ENCODE data around the gene RAMACL.

- TF ChIP-seq CTCF (IDR thresholded peaks at IDR 0.05) (no peak), POLR2A (IDR thresholded peaks at IDR 0.05) (no peak), EP300 (IDR thresholded peaks at IDR 0.05) (no peak)
These were observed 4.5 kb upstream of the RAMACL start for GRCh38 chr6:166591026-166591425.

Measured in tibial nerve (tissue), 4 donors.